ENCODE data around the gene HMMR. TPM values are rescaled to one million over a fixed set of nuclear protein-coding genes. Genes with fewer than 3 reads are reported as not detected.

Gene HMMR
- 13.2 and 20.3 TPM in 2 replicates for total RNA-seq

GRCh38 chr5:163460562-163461171, at the start of gene HMMR:
HMMR (plus strand) TSS chr5:163460632; CDS start chr5:163460693, 61 bp downstream.

GRCh38 chr5:163437309-163438182, 22.9 kb upstream of the HMMR start, which contains the start of gene CCNG1:
CCNG1 (plus strand) TSS chr5:163437595; CDS start chr5:163439257, 1,662 bp downstream.

GRCh38 chr5:163459819-163460561, 442 bp upstream of the HMMR start, which contains the start of gene NUDCD2:
NUDCD2 (minus strand) TSS chr5:163460102; CDS start chr5:163460050, 52 bp downstream.

GRCh38 chr5:163505368-163506094, 45.1 kb downstream of the HMMR start, which contains the start of gene MAT2B:
MAT2B (plus strand) TSS chr5:163505619; CDS start chr5:163505687, 68 bp downstream.

Small RNA genes lying within 50 kb of the gene (small RNA-seq; reads per million reads assigned to genes)
- gene AC008723.1: not detected

Other genes with a start within 250 kb of the HMMR start
- 270 and 285 TPM in 2 replicates for gene CCNG1, start 23.0 kb upstream of the HMMR start, total RNA-seq
- 5.6 and 7.6 TPM in 2 replicates for gene NUDCD2, start 530 bp upstream of the HMMR start, total RNA-seq
- gene MAT2B, start 45.0 kb downstream of the HMMR start, total RNA-seq: 69.4 and 76.5 TPM in 2 replicates